Measurements from ENCODE around the gene PNN. TPM values are rescaled to one million over a fixed set of nuclear protein-coding genes. Genes with fewer than 3 reads are reported as not detected.
"Not testable (repeated sequence)": the region's sequence is repeated elsewhere in the genome, so short reads cannot be mapped to it uniquely, and the experiment has no call there.

PNN gene
- total RNA-seq, 5 donors from 2014 or later (not counting 1 experiment from before 2014, with no cell fraction given) = 80.2 to 136 (median 94.4) TPM

GRCh38 chr14:39182770-39183684 is 8.0 kb downstream of the PNN start:
- POLR2A ChIA-PET = interaction anchor here in 1 of 2 donors (0.5 to 0.7 kb wide), 3 partner anchors 10 to 29 kb away, joined by 3 to 7 read pairs (median 3); no protein-coding TSS in a partner anchor
- H3K4me1 ChIP-seq (ENCODE audit: control insufficient read depth in 1 of 2, extremely low read depth in 1 of 2, insufficient read depth in 2 of 2, low read length in 2 of 2) = peaks cover 10 to 11% of the 10 kb centered on the region in 2 experiments
- Mint-ChIP-seq H3K27ac (peak overlapping the region in 1 of 2 donors; percentile 23), H3K4me1 (peaks cover 7 to 18% (median 10%) of the 10 kb centered on the region in 3 donors), H3K4me3 (no peak overlapping the region), H3K27me3 (no peaks in the 10 kb centered on the region), H3K36me3 (peaks cover 29% of the 10 kb centered on the region), H3K9me3 (no peaks in the 10 kb centered on the region)
- CTCF ChIA-PET = no interaction called here
- H3K27ac ChIP-seq (ENCODE audit: low read length) = no peak overlapping the region
- H3K36me3 ChIP-seq (ENCODE audit: control insufficient read depth in 2 of 2, extremely low read depth in 1 of 2, insufficient read depth in 1 of 2, low read length in 1 of 2) = peaks cover 9 to 60% of the 10 kb centered on the region in 2 donors
- no peak overlapping the region for H3K4me3 ChIP-seq (ENCODE audit: control insufficient read depth in 1 of 2, extremely low read depth in 1 of 2, low read length in 1 of 2)
- H3K9me3 ChIP-seq = no peaks in the 10 kb centered on the region
- ATAC-seq (replicated peaks in 1 of 4) = no peak
- whole genome bisulfite sequencing (ENCODE audit: insufficient coverage) = no CpG with 5 or more reads among the region's 1 CpG
- no peak for DNase-seq
- no peaks in the 10 kb centered on the region for H3K27me3 ChIP-seq (replicated peaks in 1 of 2; ENCODE audit: control insufficient read depth in 2 of 2, extremely low read depth in 1 of 2, insufficient read depth in 2 of 2, low read length in 1 of 2)

- H3K36me3 Mint-ChIP-seq = peaks cover 28% of the 10 kb centered on the region
- H3K27me3 ChIP-seq (replicated peaks in 1 of 2; ENCODE audit: control insufficient read depth in 2 of 2, extremely low read depth in 1 of 2, insufficient read depth in 2 of 2, low read length in 1 of 2); H3K4me3 ChIP-seq (ENCODE audit: control insufficient read depth in 1 of 2, extremely low read depth in 1 of 2, low read length in 1 of 2); H3K4me3 Mint-ChIP-seq; H3K9me3 Mint-ChIP-seq; H3K9me3 ChIP-seq; H3K27ac Mint-ChIP-seq; ATAC-seq (replicated peaks in 1 of 4); CTCF ChIA-PET; H3K27me3 Mint-ChIP-seq; H3K27ac ChIP-seq (ENCODE audit: low read length); DNase-seq: not testable (repeated sequence)
- WGBS (ENCODE audit: insufficient coverage) = 89% methylated on average over 3 of the region's 5 CpGs
- POLR2A ChIA-PET = interaction anchor here in 1 of 2 donors (0.5 to 0.7 kb wide), 3 partner anchors 9 to 46 kb away, joined by 3 to 7 read pairs (median 7); no protein-coding TSS in a partner anchor
- Histone ChIP-seq H3K36me3 (ENCODE audit: control insufficient read depth in 2 of 2, extremely low read depth in 1 of 2, insufficient read depth in 1 of 2, low read length in 1 of 2) (peaks cover 5 to 54% of the 10 kb centered on the region in 2 donors), H3K4me1 (ENCODE audit: control insufficient read depth in 1 of 2, extremely low read depth in 1 of 2, insufficient read depth in 2 of 2, low read length in 2 of 2) (peaks cover 5 to 10% of the 10 kb centered on the region in 2 experiments)
- H3K4me1 Mint-ChIP-seq = peaks cover 7 to 19% (median 10%) of the 10 kb centered on the region in 3 donors
These were observed 8.6 kb downstream of the PNN start for GRCh38 chr14:39183685-39184003.

- no peak for ATAC-seq (replicated peaks in 1 of 4)
- peak in 1 of 35 experiments; percentile 7 for DNase-seq
- no peaks in the 10 kb centered on the region for H3K27me3 Mint-ChIP-seq
- H3K4me3 ChIP-seq (ENCODE audit: control insufficient read depth in 1 of 2, extremely low read depth in 1 of 2, low read length in 1 of 2) = no peak overlapping the region
- no peaks in the 10 kb centered on the region for H3K9me3 Mint-ChIP-seq
- H3K4me3 Mint-ChIP-seq = no peak overlapping the region
- peaks cover 4 to 7% of the 10 kb centered on the region in 2 experiments for H3K4me1 ChIP-seq (ENCODE audit: control insufficient read depth in 1 of 2, extremely low read depth in 1 of 2, insufficient read depth in 2 of 2, low read length in 2 of 2)
- CTCF ChIA-PET = no interaction called here
- POLR2A ChIA-PET = interaction anchor here (0.5 to 1.3 kb wide), 7 partner anchors 70 to 214 kb away, joined by 3 to 12 read pairs (median 3); partner anchors contain the start of gene GEMIN2 (in 1 of the 2)
- WGBS (ENCODE audit: insufficient coverage) = 100% methylated on average over 4 of the region's 4 CpGs
- peaks cover 5 to 43% of the 10 kb centered on the region in 2 donors for H3K36me3 ChIP-seq (ENCODE audit: control insufficient read depth in 2 of 2, extremely low read depth in 1 of 2, insufficient read depth in 1 of 2, low read length in 1 of 2)
- peaks cover 20% of the 10 kb centered on the region for H3K36me3 Mint-ChIP-seq
- peaks cover 0 to 12% (median 1%) of the 10 kb centered on the region in 3 donors for H3K4me1 Mint-ChIP-seq
- no peaks in the 10 kb centered on the region for H3K9me3 ChIP-seq
- no peak overlapping the region for H3K27ac ChIP-seq (ENCODE audit: low read length)
- H3K27ac Mint-ChIP-seq = no peak overlapping the region
- H3K27me3 ChIP-seq (replicated peaks in 1 of 2; ENCODE audit: control insufficient read depth in 2 of 2, extremely low read depth in 1 of 2, insufficient read depth in 2 of 2, low read length in 1 of 2) = no peaks in the 10 kb centered on the region
These were observed 9.7 kb downstream of the PNN start for GRCh38 chr14:39184628-39185255.

- ATAC-seq (replicated peaks in 1 of 4) (no peak), DNase-seq (no peak)
- Mint-ChIP-seq H3K27me3 (no peaks in the 10 kb centered on the region), H3K4me3 (no peak overlapping the region), H3K4me1 (peaks cover 0 to 10% (median 1%) of the 10 kb centered on the region in 3 donors), H3K36me3 (peaks cover 18% of the 10 kb centered on the region), H3K9me3 (no peaks in the 10 kb centered on the region), H3K27ac (peak overlapping the region in 1 of 2 donors; percentile 28)
- CTCF ChIA-PET = interaction anchor here in 1 of 2 donors (0.7 kb wide), 1 partner anchor 310 kb away, joined by 3 read pairs; no protein-coding TSS in a partner anchor
- H3K27me3 ChIP-seq (replicated peaks in 1 of 2; ENCODE audit: control insufficient read depth in 2 of 2, extremely low read depth in 1 of 2, insufficient read depth in 2 of 2, low read length in 1 of 2) = no peaks in the 10 kb centered on the region
- no peak overlapping the region for H3K4me3 ChIP-seq (ENCODE audit: control insufficient read depth in 1 of 2, extremely low read depth in 1 of 2, low read length in 1 of 2)
- peaks cover 3 to 4% of the 10 kb centered on the region in 2 experiments for H3K4me1 ChIP-seq (ENCODE audit: control insufficient read depth in 1 of 2, extremely low read depth in 1 of 2, insufficient read depth in 2 of 2, low read length in 2 of 2)
- no peaks in the 10 kb centered on the region for H3K9me3 ChIP-seq
- POLR2A ChIA-PET = interaction anchor here (0.5 to 1.3 kb wide), 11 partner anchors 15 to 242 kb away, joined by 3 to 6 read pairs (median 4); partner anchors contain the start of genes GEMIN2 (in 1 of the 2) and TRAPPC6B (in 1 of the 2)
- 100% methylated on average over 1 of the region's 5 CpGs for WGBS (ENCODE audit: insufficient coverage)
- peaks cover 5 to 36% of the 10 kb centered on the region in 2 donors for H3K36me3 ChIP-seq (ENCODE audit: control insufficient read depth in 2 of 2, extremely low read depth in 1 of 2, insufficient read depth in 1 of 2, low read length in 1 of 2)
- H3K27ac ChIP-seq (ENCODE audit: low read length) = no peak overlapping the region
These were observed 10.4 kb downstream of the PNN start for GRCh38 chr14:39185256-39186049.

GRCh38 chr14:39186941-39187525 is 12.0 kb downstream of the PNN start:
- DNase-seq = no peak
- H3K27ac ChIP-seq (ENCODE audit: low read length) = no peak overlapping the region
- Mint-ChIP-seq H3K4me3 (no peak overlapping the region), H3K4me1 (peaks cover 0 to 10% (median 1%) of the 10 kb centered on the region in 3 donors), H3K9me3 (no peaks in the 10 kb centered on the region), H3K27ac (no peak overlapping the region), H3K36me3 (peaks cover 18% of the 10 kb centered on the region), H3K27me3 (no peaks in the 10 kb centered on the region)
- ATAC-seq (replicated peaks in 1 of 4) = no peak
- 92% methylated on average over 2 of the region's 4 CpGs for WGBS (ENCODE audit: insufficient coverage)
- H3K9me3 ChIP-seq = no peaks in the 10 kb centered on the region
- ChIA-PET POLR2A (interaction anchor here in 1 of 2 donors (0.7 to 1.4 kb wide), 2 partner anchors 18 to 122 kb away, joined by 3 to 9 read pairs; no protein-coding TSS in a partner anchor), CTCF (interaction anchor here in 1 of 2 donors (1.2 kb wide), 1 partner anchor 9 kb away, joined by 6 read pairs; no protein-coding TSS in a partner anchor)
- peaks cover 0 to 23% of the 10 kb centered on the region in 2 donors for H3K36me3 ChIP-seq (ENCODE audit: control insufficient read depth in 2 of 2, extremely low read depth in 1 of 2, insufficient read depth in 1 of 2, low read length in 1 of 2)
- H3K4me3 ChIP-seq (ENCODE audit: control insufficient read depth in 1 of 2, extremely low read depth in 1 of 2, low read length in 1 of 2) = no peak overlapping the region
- H3K27me3 ChIP-seq (replicated peaks in 1 of 2; ENCODE audit: control insufficient read depth in 2 of 2, extremely low read depth in 1 of 2, insufficient read depth in 2 of 2, low read length in 1 of 2) = no peaks in the 10 kb centered on the region
- H3K4me1 ChIP-seq (ENCODE audit: control insufficient read depth in 1 of 2, extremely low read depth in 1 of 2, insufficient read depth in 2 of 2, low read length in 2 of 2) = peaks cover 0 to 3% of the 10 kb centered on the region in 2 experiments

Data from T-cell (primary cell).